Glutamatergic neuron (in vitro differentiated cells): ENCODE measurements around the gene DNAH2. TPM values are rescaled to one million over a fixed set of nuclear protein-coding genes. Genes with fewer than 3 reads are reported as not detected.
"Not testable (repeated sequence)": the region's sequence is repeated elsewhere in the genome, so short reads cannot be mapped to it uniquely, and the experiment has no call there.

ENCODE experiments used
- DNase-seq: peaks from one replicate; pipeline ENCODE4 v3.0.0; 2022
- H3K27ac Mint-ChIP-seq: one replicate; pipeline ENCODE4 v1.8.0; 2020; ENCODE audit warnings: mild to moderate bottlenecking, mixed read lengths, inconsistent platforms; ENCODE audit not compliant: unreplicated experiment
- H3K27me3 Mint-ChIP-seq: one replicate; pipeline ENCODE4 v1.8.0; 2020; ENCODE audit warnings: mild to moderate bottlenecking, moderate library complexity, mixed read lengths, inconsistent platforms; ENCODE audit not compliant: unreplicated experiment
- H3K36me3 Mint-ChIP-seq: one replicate; pipeline ENCODE4 v1.8.0; 2020; ENCODE audit warnings: mild to moderate bottlenecking, mixed read lengths, inconsistent platforms; ENCODE audit not compliant: unreplicated experiment
- H3K4me1 Mint-ChIP-seq: one replicate; pipeline ENCODE4 v1.8.0; 2020; ENCODE audit warnings: mild to moderate bottlenecking, low read depth, mixed read lengths, inconsistent platforms; ENCODE audit not compliant: unreplicated experiment
- H3K4me3 Mint-ChIP-seq: one replicate; pipeline ENCODE4 v1.8.0; 2020; ENCODE audit warnings: mild to moderate bottlenecking, mixed read lengths, inconsistent platforms; ENCODE audit not compliant: unreplicated experiment
- H3K9me3 Mint-ChIP-seq: one replicate; pipeline ENCODE4 v1.8.0; 2020; ENCODE audit warnings: mild to moderate bottlenecking, moderate library complexity, mixed read lengths, inconsistent platforms; ENCODE audit not compliant: unreplicated experiment
- total RNA-seq: library from RNA; stranded (reverse); fragmentation: NEBNext Ultra II Directional; extraction: Animal tissue kit (Norgen Biotek cat#: 25700); gene quantifications from one replicate; pipeline ENCODE4 v1.2.1, GENCODE V29; 2021; ENCODE audit not compliant: unreplicated experiment
- TF ChIP-seq, protein P1 (sequence below): fragments of 200-600 bp; sonication (generic); IDR thresholded peaks from one replicate; pipeline ENCODE4 v1.5.0; 2021; ENCODE audit not compliant: partially characterized antibody, unreplicated experiment

The DNAH2 gene
- total RNA-seq, 1 donor from 2014 or later: 0.07 TPM

DNA sequence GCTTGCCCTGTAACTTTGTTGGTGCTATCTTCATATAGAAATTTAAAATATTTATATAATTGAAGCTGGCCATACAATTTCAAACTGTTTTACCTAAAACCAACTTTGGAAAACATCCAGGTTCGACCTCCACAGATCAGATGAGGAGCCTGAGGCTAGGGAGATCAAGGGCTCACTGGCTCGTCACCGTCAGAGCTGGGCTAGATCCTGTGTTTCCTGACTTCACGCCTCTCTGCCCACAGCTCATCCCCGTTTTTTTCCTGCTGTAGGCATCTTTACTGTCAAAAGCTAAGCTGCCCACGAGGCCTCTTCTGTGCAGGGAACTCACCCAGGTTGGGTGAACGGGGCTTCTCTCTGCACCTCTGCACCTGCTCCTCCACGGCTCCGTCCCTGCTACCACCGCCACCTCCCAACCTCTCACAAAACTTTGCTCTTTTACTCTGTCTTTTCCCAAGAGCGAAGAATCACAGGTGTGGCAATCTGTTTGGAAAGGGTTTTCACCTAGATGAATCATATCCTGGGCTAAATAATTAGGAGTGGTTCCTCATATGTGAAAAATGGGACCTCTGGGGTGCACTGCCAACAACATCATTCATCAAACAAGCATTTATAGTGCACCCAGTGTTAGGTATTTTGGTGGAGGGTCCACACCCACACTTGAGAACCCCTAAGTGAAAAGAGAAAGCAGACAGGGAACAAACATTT, 91.7 kb downstream of the DNAH2 start:
- peaks cover 3% of the 10 kb centered on the region for H3K9me3 Mint-ChIP-seq
- DNase-seq: no peak
- no peak overlapping the region for H3K27ac Mint-ChIP-seq
- H3K4me3 Mint-ChIP-seq: no peak overlapping the region
- no peaks in the 10 kb centered on the region for H3K27me3 Mint-ChIP-seq
- H3K36me3 Mint-ChIP-seq: no peaks in the 10 kb centered on the region
- TF ChIP-seq, protein P1, sequence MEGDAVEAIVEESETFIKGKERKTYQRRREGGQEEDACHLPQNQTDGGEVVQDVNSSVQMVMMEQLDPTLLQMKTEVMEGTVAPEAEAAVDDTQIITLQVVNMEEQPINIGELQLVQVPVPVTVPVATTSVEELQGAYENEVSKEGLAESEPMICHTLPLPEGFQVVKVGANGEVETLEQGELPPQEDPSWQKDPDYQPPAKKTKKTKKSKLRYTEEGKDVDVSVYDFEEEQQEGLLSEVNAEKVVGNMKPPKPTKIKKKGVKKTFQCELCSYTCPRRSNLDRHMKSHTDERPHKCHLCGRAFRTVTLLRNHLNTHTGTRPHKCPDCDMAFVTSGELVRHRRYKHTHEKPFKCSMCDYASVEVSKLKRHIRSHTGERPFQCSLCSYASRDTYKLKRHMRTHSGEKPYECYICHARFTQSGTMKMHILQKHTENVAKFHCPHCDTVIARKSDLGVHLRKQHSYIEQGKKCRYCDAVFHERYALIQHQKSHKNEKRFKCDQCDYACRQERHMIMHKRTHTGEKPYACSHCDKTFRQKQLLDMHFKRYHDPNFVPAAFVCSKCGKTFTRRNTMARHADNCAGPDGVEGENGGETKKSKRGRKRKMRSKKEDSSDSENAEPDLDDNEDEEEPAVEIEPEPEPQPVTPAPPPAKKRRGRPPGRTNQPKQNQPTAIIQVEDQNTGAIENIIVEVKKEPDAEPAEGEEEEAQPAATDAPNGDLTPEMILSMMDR: no peak
- H3K4me1 Mint-ChIP-seq: no peaks in the 10 kb centered on the region

DNA sequence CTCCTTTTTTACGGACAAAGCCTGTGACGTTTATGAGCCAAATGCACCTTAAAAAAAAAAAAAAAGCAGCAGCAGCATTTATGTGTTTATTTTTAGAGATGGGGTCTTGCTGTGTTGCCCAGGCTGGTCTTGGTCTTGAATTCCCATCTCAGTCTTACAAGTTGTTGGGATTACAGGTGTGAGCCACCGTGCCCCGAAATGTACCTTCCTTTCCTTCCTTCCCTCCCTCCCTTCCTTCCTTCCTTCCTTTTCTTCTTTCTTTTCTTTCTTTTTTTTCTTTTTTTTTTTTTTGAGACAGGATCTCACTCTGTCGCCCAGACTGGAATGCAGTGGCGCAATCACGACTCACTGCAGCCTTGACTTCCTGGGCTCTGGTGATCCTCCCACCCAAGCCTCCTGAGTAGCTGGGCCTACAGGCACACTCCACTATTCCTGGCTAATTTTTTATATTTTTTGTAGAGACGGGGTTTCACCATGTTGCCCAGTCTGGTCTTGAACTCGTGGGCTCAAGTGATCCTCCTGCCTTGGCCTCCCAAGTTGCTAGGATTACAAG, 92.3 kb downstream of the DNAH2 start:
- not testable (repeated sequence) for H3K4me1 Mint-ChIP-seq, H3K27ac Mint-ChIP-seq, H3K9me3 Mint-ChIP-seq, H3K36me3 Mint-ChIP-seq, DNase-seq, H3K27me3 Mint-ChIP-seq, H3K4me3 Mint-ChIP-seq

DNA sequence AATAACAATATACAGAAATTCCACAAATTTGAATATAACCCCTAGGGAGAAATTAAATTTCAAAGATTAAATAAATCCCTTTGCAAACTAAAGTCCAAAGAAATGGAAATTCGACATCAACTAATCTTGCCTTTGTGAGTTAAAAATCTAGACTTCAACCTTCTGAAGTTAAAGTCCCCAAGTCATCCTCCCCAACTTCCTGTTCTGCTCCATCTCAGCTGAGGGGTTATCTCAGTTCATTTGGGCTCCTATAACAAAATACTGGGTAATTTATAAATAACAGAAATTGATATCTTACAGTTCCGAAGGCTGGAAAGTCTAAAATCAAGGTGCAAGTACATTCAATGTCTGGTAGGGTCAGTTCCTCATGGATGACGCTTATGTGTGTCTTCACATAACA, 93.7 kb downstream of the DNAH2 start:
- Mint-ChIP-seq H3K4me1 (no peaks in the 10 kb centered on the region), H3K27me3 (no peaks in the 10 kb centered on the region), H3K9me3 (peaks cover 3% of the 10 kb centered on the region), H3K4me3 (no peak overlapping the region), H3K36me3 (no peaks in the 10 kb centered on the region), H3K27ac (no peak overlapping the region)
- no peak for DNase-seq
- TF ChIP-seq, protein P1: no peak

DNA sequence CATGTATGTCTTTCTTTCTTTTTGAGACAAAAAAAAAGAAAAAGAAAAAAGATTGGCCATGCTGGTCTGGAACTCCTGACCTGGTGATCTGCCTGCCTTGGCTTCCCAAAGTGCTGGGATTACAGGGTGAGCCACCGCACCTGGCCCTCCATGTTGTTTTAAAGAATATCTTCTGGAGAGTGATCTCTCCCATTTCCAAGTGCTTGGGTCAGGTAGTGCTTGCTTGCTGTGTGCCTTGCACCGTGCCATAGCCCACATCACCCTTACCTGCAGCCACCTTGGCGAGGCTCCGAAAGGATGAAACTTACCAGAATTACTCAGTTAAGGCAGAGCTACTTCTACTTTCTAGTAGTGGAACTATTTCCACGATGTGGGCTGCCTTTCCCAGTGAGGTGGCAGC, 97.4 kb downstream of the DNAH2 start:
- H3K4me1 Mint-ChIP-seq: no peaks in the 10 kb centered on the region
- H3K9me3 Mint-ChIP-seq: no peaks in the 10 kb centered on the region
- H3K27me3 Mint-ChIP-seq: peaks cover under 1% of the 10 kb centered on the region
- no peak overlapping the region for H3K4me3 Mint-ChIP-seq
- H3K36me3 Mint-ChIP-seq: no peaks in the 10 kb centered on the region
- no peak overlapping the region for H3K27ac Mint-ChIP-seq
- TF ChIP-seq, protein P1: no peak
- DNase-seq: no peak

DNA sequence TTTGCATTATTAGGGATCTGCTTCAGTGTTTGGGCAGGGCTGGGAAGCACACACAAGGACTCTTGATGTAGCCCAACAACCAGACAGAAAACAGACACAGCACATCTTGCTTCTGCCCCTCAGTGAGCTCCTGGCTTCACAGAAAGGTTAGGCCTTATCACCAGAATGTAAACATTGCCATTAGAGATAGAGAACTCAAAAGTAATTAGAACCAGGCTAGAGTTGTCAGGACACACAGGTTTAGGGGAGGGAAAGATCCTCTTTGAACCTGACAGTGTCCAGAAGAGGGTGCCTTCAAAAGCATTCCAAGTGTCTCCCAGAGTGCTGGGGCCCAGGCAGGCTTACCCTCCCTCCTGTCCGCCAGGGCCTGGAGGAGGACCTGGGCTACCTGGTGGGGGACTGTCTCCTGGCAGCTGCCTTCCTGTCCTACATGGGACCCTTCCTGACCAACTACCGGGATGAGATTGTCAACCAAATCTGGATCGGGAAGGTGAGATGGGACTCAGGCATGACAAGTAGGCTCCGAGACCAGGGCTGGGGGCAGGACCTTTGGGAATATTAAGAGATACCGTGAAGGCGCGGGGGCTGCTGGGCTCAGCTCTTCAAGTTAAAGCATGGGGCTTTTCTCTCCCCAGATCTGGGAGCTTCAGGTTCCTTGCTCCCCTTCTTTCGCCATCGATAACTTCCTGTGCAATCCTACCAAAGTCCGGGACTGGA, 99.5 kb downstream of the DNAH2 start:
- Mint-ChIP-seq H3K4me1 (no peaks in the 10 kb centered on the region), H3K4me3 (no peak overlapping the region), H3K27ac (no peak overlapping the region), H3K27me3 (peaks cover 6% of the 10 kb centered on the region), H3K36me3 (no peaks in the 10 kb centered on the region), H3K9me3 (no peaks in the 10 kb centered on the region)
- DNase-seq: no peak
- TF ChIP-seq, protein P1: no peak
